Measurements from ENCODE around the gene ENTR1. TPM values are rescaled to one million over a fixed set of nuclear protein-coding genes. Genes with fewer than 3 reads are reported as not detected.

ENTR1 gene
- total RNA-seq, 1 donor from 2014 or later: 27.7 TPM

DNA sequence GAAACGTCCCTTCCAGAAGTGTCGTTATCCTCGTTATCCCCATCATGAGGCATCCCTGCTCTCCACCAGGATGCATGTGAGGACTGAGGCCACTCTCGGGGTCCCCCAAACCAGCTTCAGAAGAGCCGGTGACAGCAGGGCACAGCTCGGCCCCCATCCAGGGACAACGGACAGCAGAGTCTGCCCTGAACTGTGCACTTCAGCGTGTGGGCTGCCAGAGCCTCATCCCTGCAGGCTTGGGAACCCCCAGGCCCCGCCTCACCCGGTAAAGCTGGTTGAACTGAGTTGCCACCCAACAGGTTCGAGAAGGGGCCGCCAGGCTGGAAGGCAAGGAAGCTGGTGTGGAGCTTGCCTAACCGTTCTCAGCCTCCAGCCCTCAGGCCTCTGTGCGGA is 36.2 kb downstream of the ENTR1 start:
- TF ChIP-seq, protein P1, sequence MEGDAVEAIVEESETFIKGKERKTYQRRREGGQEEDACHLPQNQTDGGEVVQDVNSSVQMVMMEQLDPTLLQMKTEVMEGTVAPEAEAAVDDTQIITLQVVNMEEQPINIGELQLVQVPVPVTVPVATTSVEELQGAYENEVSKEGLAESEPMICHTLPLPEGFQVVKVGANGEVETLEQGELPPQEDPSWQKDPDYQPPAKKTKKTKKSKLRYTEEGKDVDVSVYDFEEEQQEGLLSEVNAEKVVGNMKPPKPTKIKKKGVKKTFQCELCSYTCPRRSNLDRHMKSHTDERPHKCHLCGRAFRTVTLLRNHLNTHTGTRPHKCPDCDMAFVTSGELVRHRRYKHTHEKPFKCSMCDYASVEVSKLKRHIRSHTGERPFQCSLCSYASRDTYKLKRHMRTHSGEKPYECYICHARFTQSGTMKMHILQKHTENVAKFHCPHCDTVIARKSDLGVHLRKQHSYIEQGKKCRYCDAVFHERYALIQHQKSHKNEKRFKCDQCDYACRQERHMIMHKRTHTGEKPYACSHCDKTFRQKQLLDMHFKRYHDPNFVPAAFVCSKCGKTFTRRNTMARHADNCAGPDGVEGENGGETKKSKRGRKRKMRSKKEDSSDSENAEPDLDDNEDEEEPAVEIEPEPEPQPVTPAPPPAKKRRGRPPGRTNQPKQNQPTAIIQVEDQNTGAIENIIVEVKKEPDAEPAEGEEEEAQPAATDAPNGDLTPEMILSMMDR (IDR thresholded peaks at IDR 0.05): no peak
- H3K27me3 ChIP-seq: no peaks in the 10 kb centered on the region
- no peak overlapping the region for H3K4me3 ChIP-seq
- H3K9me3 ChIP-seq: no peaks in the 10 kb centered on the region
- intact Hi-C loops (cut with DNase I): no loop called here
- no peaks in the 10 kb centered on the region for H3K4me1 ChIP-seq
- no peak overlapping the region for H3K27ac ChIP-seq
- DNase-seq (ENCODE audit: low spot score in 2 of 2): no peak
- H3K36me3 ChIP-seq: peaks cover 0 to 13% of the 10 kb centered on the region in 2 donors

DNA sequence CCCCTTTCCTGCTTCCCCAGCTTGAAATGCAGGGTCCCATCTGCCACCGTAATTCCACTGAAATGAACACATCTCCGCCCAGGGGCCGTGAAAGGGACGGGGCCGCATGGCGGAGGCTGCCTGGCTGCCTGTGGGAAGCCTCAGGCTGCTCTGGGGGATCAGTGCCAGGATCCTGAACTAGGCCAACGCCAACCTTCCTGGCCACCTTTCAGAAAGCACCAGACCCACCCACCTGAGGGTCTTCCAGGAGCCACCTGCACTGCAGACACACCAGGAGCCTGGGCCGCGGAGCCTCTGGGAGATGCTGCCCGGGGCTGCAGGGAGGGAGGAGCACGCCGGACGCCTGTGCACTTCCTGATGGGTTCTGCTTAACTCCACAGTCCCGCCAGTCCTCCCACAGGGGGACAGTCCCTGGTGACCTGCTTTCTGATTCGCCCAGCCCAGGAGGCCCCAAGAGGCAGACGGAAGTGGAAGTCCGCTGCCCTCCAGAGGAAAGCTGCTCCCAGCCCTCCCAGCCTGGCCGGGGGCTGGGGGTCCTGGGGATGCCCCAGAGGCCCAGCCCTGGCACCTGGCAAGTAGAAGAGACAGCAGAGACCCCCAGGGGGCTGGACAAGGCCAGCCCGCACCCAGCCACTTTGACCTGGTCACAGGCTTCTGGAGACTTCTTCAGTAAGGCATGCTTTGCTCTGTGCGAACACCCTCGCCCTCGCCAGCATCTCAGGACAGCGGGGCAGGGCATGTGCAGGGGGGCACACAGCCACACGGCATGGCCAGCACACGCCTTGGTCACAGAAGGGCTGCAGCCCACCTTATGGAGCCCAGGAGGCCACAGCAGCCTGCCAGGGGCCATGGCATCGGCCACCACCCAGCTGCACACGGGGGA is 36.9 kb downstream of the ENTR1 start, which contains the start of gene CARD9:
CARD9 (minus strand) TSS at position 370 of the 883 bp plus-strand sequence. CDS start 1,591 bp downstream, outside the sequence.
- DNase-seq (ENCODE audit: low spot score in 2 of 2): no peak
- intact Hi-C loops (cut with DNase I): no loop called here

DNA sequence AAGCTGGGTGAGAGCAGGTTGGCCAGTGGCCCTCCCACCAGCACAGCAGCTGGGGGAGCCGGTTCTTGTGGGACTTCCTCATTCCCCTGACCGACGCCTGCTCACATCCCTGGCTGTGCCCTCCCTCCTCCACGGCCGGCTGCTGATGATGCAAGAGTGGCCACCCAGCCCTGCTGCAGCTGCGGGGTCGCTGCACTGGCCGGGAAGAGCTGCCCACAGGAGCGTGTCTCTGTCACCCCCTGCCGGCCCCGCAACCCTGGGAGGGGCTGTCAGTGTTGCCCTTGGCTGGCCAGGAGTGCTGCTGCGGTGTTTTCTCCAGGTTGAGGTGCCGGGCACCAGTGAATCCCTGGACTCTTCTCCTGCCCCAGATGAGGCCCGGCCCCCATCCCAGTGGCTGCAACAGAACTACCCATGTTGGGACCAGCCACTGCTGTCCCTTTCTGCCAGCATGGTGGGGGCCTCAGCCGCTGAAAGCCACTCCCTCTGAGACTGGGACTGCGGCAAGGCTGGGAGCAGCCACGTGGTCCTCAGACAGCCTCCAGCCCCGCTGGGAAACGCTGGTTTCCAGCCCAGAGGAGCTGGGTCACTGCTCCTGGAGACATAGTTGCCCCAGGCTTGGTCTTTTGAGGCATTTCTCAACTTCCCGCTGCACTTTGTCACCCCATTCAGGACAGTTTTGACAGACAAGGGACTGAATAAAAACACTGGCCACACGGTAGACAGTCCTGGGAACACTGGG is 37.7 kb downstream of the ENTR1 start:
- H3K27me3 ChIP-seq: no peaks in the 10 kb centered on the region
- TF ChIP-seq, protein P1 (IDR thresholded peaks at IDR 0.05): no peak
- H3K27ac ChIP-seq: peak overlapping the region in 1 of 2 donors; percentile 13
- no peaks in the 10 kb centered on the region for H3K9me3 ChIP-seq
- H3K4me1 ChIP-seq: no peaks in the 10 kb centered on the region
- H3K36me3 ChIP-seq: no peaks in the 10 kb centered on the region
- H3K4me3 ChIP-seq: peak overlapping the region; percentile 25 to 41
- DNase-seq (ENCODE audit: low spot score in 2 of 2): peak in 1 of 2 donors; percentile 80
- intact Hi-C loops (cut with DNase I): no loop called here

More for the DNA sequence above, 36.9 kb downstream of the ENTR1 start, which contains the start of gene CARD9:
- peak within 1 kb of the TSS; percentile 25 to 41 for H3K4me3 ChIP-seq
- peaks cover 0 to 6% of the 10 kb centered on the region in 2 donors for H3K36me3 ChIP-seq
- no peaks in the 10 kb centered on the region for H3K4me1 ChIP-seq
- no peaks in the 10 kb centered on the region for H3K27me3 ChIP-seq
- TF ChIP-seq, protein P1 (IDR thresholded peaks at IDR 0.05): no peak
- H3K27ac ChIP-seq: peak within 1 kb of the TSS in 1 of 2 donors; percentile 13
- no peaks in the 10 kb centered on the region for H3K9me3 ChIP-seq

DNA sequence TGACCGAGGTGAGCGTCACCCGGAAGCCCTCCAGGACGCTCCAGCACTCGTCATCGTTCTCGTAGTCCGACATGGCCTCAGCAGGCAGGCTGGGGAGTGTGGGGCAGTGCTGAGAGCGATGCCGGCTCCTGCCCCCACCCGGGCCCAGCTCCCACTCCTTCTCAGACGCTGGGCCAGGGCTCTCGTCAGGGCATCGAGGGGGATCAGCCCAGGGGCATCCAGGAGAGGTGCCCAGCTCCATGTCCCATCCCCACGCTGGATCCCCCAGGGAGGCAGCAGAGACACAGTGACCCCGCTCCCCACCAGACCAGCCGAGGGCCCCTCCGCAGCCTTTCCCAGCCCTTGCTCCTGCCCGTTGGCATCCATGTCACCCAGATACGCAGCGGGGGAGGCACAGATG is 38.4 kb downstream of the ENTR1 start:
- H3K9me3 ChIP-seq: no peaks in the 10 kb centered on the region
- H3K4me1 ChIP-seq: no peaks in the 10 kb centered on the region
- DNase-seq (ENCODE audit: low spot score in 2 of 2): no peak
- H3K4me3 ChIP-seq: no peak overlapping the region
- TF ChIP-seq, protein P1 (IDR thresholded peaks at IDR 0.05): no peak
- H3K27ac ChIP-seq: no peak overlapping the region
- no peaks in the 10 kb centered on the region for H3K36me3 ChIP-seq
- intact Hi-C loops (cut with DNase I): no loop called here
- H3K27me3 ChIP-seq: no peaks in the 10 kb centered on the region

GRCh38 chr9:136371533-136371880 is 38.9 kb downstream of the ENTR1 start:
- Histone ChIP-seq H3K27ac (no peak overlapping the region), H3K36me3 (no peaks in the 10 kb centered on the region), H3K9me3 (no peaks in the 10 kb centered on the region), H3K4me3 (no peak overlapping the region), H3K27me3 (no peaks in the 10 kb centered on the region), H3K4me1 (no peaks in the 10 kb centered on the region)
- DNase-seq (ENCODE audit: low spot score in 2 of 2): no peak
- TF ChIP-seq, protein P1 (IDR thresholded peaks at IDR 0.05): no peak
- intact Hi-C loops (cut with DNase I): no loop called here

All from ascending aorta (tissue), 2 donors.